T-helper 1 cell (primary cell): ENCODE measurements around the gene CCBE1.
"Not testable (repeated sequence)": the region's sequence is repeated elsewhere in the genome, so short reads cannot be mapped to it uniquely, and the experiment has no call there.

Source experiments
- DNase-seq, 5 donors: peaks; one replicate each; pipeline ENCODE4 v3.0.0-alpha.2; 2012 to 2020

Gene CCBE1

GRCh38 chr18:59520562-59521355 lies 176.5 kb downstream of the CCBE1 start:
- no peak for DNase-seq

- DNase-seq, result no peak
Observed at GRCh38 chr18:59518705-59519104, 178.5 kb downstream of the CCBE1 start.

GRCh38 chr18:59517446-59518165 lies 179.6 kb downstream of the CCBE1 start:
- no peak for DNase-seq

- DNase-seq, result no peak
Observed at GRCh38 chr18:59516356-59517155, 180.7 kb downstream of the CCBE1 start.

GRCh38 chr18:59515956-59516355 lies 181.3 kb downstream of the CCBE1 start:
- DNase-seq, result not testable (repeated sequence)

GRCh38 chr18:59515147-59515546 lies 182.1 kb downstream of the CCBE1 start:
- no peak for DNase-seq

GRCh38 chr18:59514203-59514602 lies 183.0 kb downstream of the CCBE1 start:
- no peak for DNase-seq

- DNase-seq, result no peak
Observed at GRCh38 chr18:59512025-59512755, 185.0 kb downstream of the CCBE1 start.

GRCh38 chr18:59509481-59510442 lies 187.5 kb downstream of the CCBE1 start:
- no peak for DNase-seq

GRCh38 chr18:59505356-59505755 lies 191.9 kb downstream of the CCBE1 start:
- no peak for DNase-seq

- no peak for DNase-seq
Observed at GRCh38 chr18:59502274-59503175, 194.7 kb downstream of the CCBE1 start.

- DNase-seq, result no peak
Observed at GRCh38 chr18:59501920-59502273, 195.3 kb downstream of the CCBE1 start.

GRCh38 chr18:59500765-59501164 lies 196.5 kb downstream of the CCBE1 start:
- DNase-seq, result no peak

- DNase-seq, result no peak
Observed at GRCh38 chr18:59498506-59499086, 198.6 kb downstream of the CCBE1 start.

- DNase-seq, result no peak
Observed at GRCh38 chr18:59492756-59493421, 204.3 kb downstream of the CCBE1 start.

- DNase-seq, result no peak
Observed at GRCh38 chr18:59488899-59489298, 208.3 kb downstream of the CCBE1 start.

GRCh38 chr18:59485382-59485781 lies 211.8 kb downstream of the CCBE1 start:
- DNase-seq, result no peak

GRCh38 chr18:59484561-59485328 lies 212.5 kb downstream of the CCBE1 start:
- no peak for DNase-seq

GRCh38 chr18:59484131-59484530 lies 213.1 kb downstream of the CCBE1 start:
- no peak for DNase-seq
